ENCODE measurements around the gene SPATS1.
"Not testable (repeated sequence)": the region's sequence is repeated elsewhere in the genome, so short reads cannot be mapped to it uniquely, and the experiment has no call there.

SPATS1 gene

GRCh38 chr6:44332585-44332984 lies 9.9 kb upstream of the SPATS1 start:
- Histone ChIP-seq H3K9me3 (ENCODE audit: control insufficient read depth, insufficient read depth, low read depth, low read length) (no peaks in the 10 kb centered on the region), H3K27me3 (ENCODE audit: control insufficient read depth, insufficient read depth, low read length) (peaks cover 11% of the 10 kb centered on the region), H3K36me3 (ENCODE audit: control insufficient read depth, insufficient read depth, low read length) (no peaks in the 10 kb centered on the region), H3K9ac (ENCODE audit: low read length) (no peak overlapping the region), H3K27ac (ENCODE audit: low read depth, low read length) (no peak overlapping the region), H3K4me3 (ENCODE audit: low read depth, low read length) (no peak overlapping the region), H3K4me1 (ENCODE audit: control insufficient read depth, insufficient read depth, low read length) (peaks cover 19% of the 10 kb centered on the region)

GRCh38 chr6:44333273-44333919 lies 9.1 kb upstream of the SPATS1 start:
- Histone ChIP-seq H3K4me1 (ENCODE audit: control insufficient read depth, insufficient read depth, low read length) (peaks cover 11% of the 10 kb centered on the region), H3K36me3 (ENCODE audit: control insufficient read depth, insufficient read depth, low read length) (no peaks in the 10 kb centered on the region), H3K27me3 (ENCODE audit: control insufficient read depth, insufficient read depth, low read length) (peaks cover 11% of the 10 kb centered on the region), H3K4me3 (ENCODE audit: low read depth, low read length) (no peak overlapping the region), H3K27ac (ENCODE audit: low read depth, low read length) (no peak overlapping the region), H3K9ac (ENCODE audit: low read length) (no peak overlapping the region), H3K9me3 (ENCODE audit: control insufficient read depth, insufficient read depth, low read depth, low read length) (no peaks in the 10 kb centered on the region)

GRCh38 chr6:44333942-44334341 lies 8.5 kb upstream of the SPATS1 start:
- peaks cover 10% of the 10 kb centered on the region for H3K4me1 ChIP-seq (ENCODE audit: control insufficient read depth, insufficient read depth, low read length)
- no peak overlapping the region for H3K4me3 ChIP-seq (ENCODE audit: low read depth, low read length)
- no peak overlapping the region for H3K27ac ChIP-seq (ENCODE audit: low read depth, low read length)
- H3K27me3 ChIP-seq (ENCODE audit: control insufficient read depth, insufficient read depth, low read length), result peaks cover 11% of the 10 kb centered on the region
- no peaks in the 10 kb centered on the region for H3K9me3 ChIP-seq (ENCODE audit: control insufficient read depth, insufficient read depth, low read depth, low read length)
- no peaks in the 10 kb centered on the region for H3K36me3 ChIP-seq (ENCODE audit: control insufficient read depth, insufficient read depth, low read length)
- H3K9ac ChIP-seq (ENCODE audit: low read length), result no peak overlapping the region

- H3K36me3 ChIP-seq (ENCODE audit: control insufficient read depth, insufficient read depth, low read length), result no peaks in the 10 kb centered on the region
- no peak overlapping the region for H3K4me3 ChIP-seq (ENCODE audit: low read depth, low read length)
- no peak overlapping the region for H3K9ac ChIP-seq (ENCODE audit: low read length)
- no peaks in the 10 kb centered on the region for H3K27me3 ChIP-seq (ENCODE audit: control insufficient read depth, insufficient read depth, low read length)
- no peaks in the 10 kb centered on the region for H3K9me3 ChIP-seq (ENCODE audit: control insufficient read depth, insufficient read depth, low read depth, low read length)
- peaks cover 8% of the 10 kb centered on the region for H3K4me1 ChIP-seq (ENCODE audit: control insufficient read depth, insufficient read depth, low read length)
- no peak overlapping the region for H3K27ac ChIP-seq (ENCODE audit: low read depth, low read length)
Measured at GRCh38 chr6:44335631-44336030, 6.8 kb upstream of the SPATS1 start.

- Histone ChIP-seq H3K9me3 (ENCODE audit: control insufficient read depth, insufficient read depth, low read depth, low read length) (no peaks in the 10 kb centered on the region), H3K4me1 (ENCODE audit: control insufficient read depth, insufficient read depth, low read length) (peaks cover 11% of the 10 kb centered on the region), H3K27ac (ENCODE audit: low read depth, low read length) (no peak overlapping the region), H3K4me3 (ENCODE audit: low read depth, low read length) (no peak overlapping the region), H3K27me3 (ENCODE audit: control insufficient read depth, insufficient read depth, low read length) (peaks cover 23% of the 10 kb centered on the region), H3K9ac (ENCODE audit: low read length) (no peak overlapping the region), H3K36me3 (ENCODE audit: control insufficient read depth, insufficient read depth, low read length) (no peaks in the 10 kb centered on the region)
Measured at GRCh38 chr6:44338228-44339122, 4.0 kb upstream of the SPATS1 start.

GRCh38 chr6:44339301-44339700 lies 3.1 kb upstream of the SPATS1 start:
- Histone ChIP-seq H3K27ac (ENCODE audit: low read depth, low read length) (no peak overlapping the region), H3K36me3 (ENCODE audit: control insufficient read depth, insufficient read depth, low read length) (no peaks in the 10 kb centered on the region), H3K4me1 (ENCODE audit: control insufficient read depth, insufficient read depth, low read length) (peaks cover 11% of the 10 kb centered on the region), H3K27me3 (ENCODE audit: control insufficient read depth, insufficient read depth, low read length) (peaks cover 31% of the 10 kb centered on the region), H3K4me3 (ENCODE audit: low read depth, low read length) (no peak overlapping the region), H3K9me3 (ENCODE audit: control insufficient read depth, insufficient read depth, low read depth, low read length) (no peaks in the 10 kb centered on the region), H3K9ac (ENCODE audit: low read length) (no peak overlapping the region)

- Histone ChIP-seq H3K4me1 (ENCODE audit: control insufficient read depth, insufficient read depth, low read length) (peaks cover 11% of the 10 kb centered on the region), H3K9ac (ENCODE audit: low read length) (no peak overlapping the region), H3K9me3 (ENCODE audit: control insufficient read depth, insufficient read depth, low read depth, low read length) (no peaks in the 10 kb centered on the region), H3K27ac (ENCODE audit: low read depth, low read length) (no peak overlapping the region), H3K36me3 (ENCODE audit: control insufficient read depth, insufficient read depth, low read length) (no peaks in the 10 kb centered on the region), H3K4me3 (ENCODE audit: low read depth, low read length) (no peak overlapping the region), H3K27me3 (ENCODE audit: control insufficient read depth, insufficient read depth, low read length) (peaks cover 31% of the 10 kb centered on the region)
Measured at GRCh38 chr6:44339763-44340625, 2.5 kb upstream of the SPATS1 start.

GRCh38 chr6:44341095-44341890 lies 1.2 kb upstream of the SPATS1 start:
- Histone ChIP-seq H3K27me3 (ENCODE audit: control insufficient read depth, insufficient read depth, low read length) (peaks cover 31% of the 10 kb centered on the region), H3K9ac (ENCODE audit: low read length) (no peak overlapping the region), H3K27ac (ENCODE audit: low read depth, low read length) (no peak overlapping the region), H3K4me3 (ENCODE audit: low read depth, low read length) (no peak overlapping the region), H3K4me1 (ENCODE audit: control insufficient read depth, insufficient read depth, low read length) (peaks cover 4% of the 10 kb centered on the region; the same call in 1 of the 2 replicates), H3K9me3 (ENCODE audit: control insufficient read depth, insufficient read depth, low read depth, low read length) (no peaks in the 10 kb centered on the region), H3K36me3 (ENCODE audit: control insufficient read depth, insufficient read depth, low read length) (no peaks in the 10 kb centered on the region)

GRCh38 chr6:44342052-44342451 lies 398 bp upstream of the SPATS1 start:
- peaks cover 3% of the 10 kb centered on the region; the same call in 1 of the 2 replicates for H3K4me1 ChIP-seq (ENCODE audit: control insufficient read depth, insufficient read depth, low read length)
- H3K9me3 ChIP-seq (ENCODE audit: control insufficient read depth, insufficient read depth, low read depth, low read length), result no peaks in the 10 kb centered on the region
- H3K4me3 ChIP-seq (ENCODE audit: low read depth, low read length), result no peak overlapping the region
- no peaks in the 10 kb centered on the region for H3K36me3 ChIP-seq (ENCODE audit: control insufficient read depth, insufficient read depth, low read length)
- no peak overlapping the region for H3K9ac ChIP-seq (ENCODE audit: low read length)
- H3K27ac ChIP-seq (ENCODE audit: low read depth, low read length), result no peak overlapping the region
- H3K27me3 ChIP-seq (ENCODE audit: control insufficient read depth, insufficient read depth, low read length), result peaks cover 31% of the 10 kb centered on the region

- H3K36me3 ChIP-seq (ENCODE audit: control insufficient read depth, insufficient read depth, low read length); H3K9me3 ChIP-seq (ENCODE audit: control insufficient read depth, insufficient read depth, low read depth, low read length); H3K4me3 ChIP-seq (ENCODE audit: low read depth, low read length); H3K27ac ChIP-seq (ENCODE audit: low read depth, low read length); H3K9ac ChIP-seq (ENCODE audit: low read length): not testable (repeated sequence)
- Histone ChIP-seq H3K4me1 (ENCODE audit: control insufficient read depth, insufficient read depth, low read length) (peaks cover 13% of the 10 kb centered on the region), H3K27me3 (ENCODE audit: control insufficient read depth, insufficient read depth, low read length) (peaks cover 24% of the 10 kb centered on the region)
Measured at GRCh38 chr6:44346818-44347217, 4.4 kb downstream of the SPATS1 start.

Measured in HUES6 (cell line).